Skeletal muscle tissue (tissue), 4 donors: ENCODE measurements around the gene OTUD4. TPM values are rescaled to one million over a fixed set of nuclear protein-coding genes. Genes with fewer than 3 reads are reported as not detected.
"Not testable (repeated sequence)": the region's sequence is repeated elsewhere in the genome, so short reads cannot be mapped to it uniquely, and the experiment has no call there.

Experiments
- H3K27ac ChIP-seq: one replicate; pipeline ENCODE4 v1.7.0; 2013; ENCODE audit warnings: mild to moderate bottlenecking, low read depth, low read length, inconsistent platforms
- H3K27me3 ChIP-seq, 3 donors: one replicate each; pipeline ENCODE4 v1.7.0; 2013; ENCODE audit warnings: low read length in 3 of 3; ENCODE audit not compliant: control insufficient read depth in 3 of 3, insufficient read depth in 3 of 3
- H3K36me3 ChIP-seq, 3 donors: one replicate each; pipeline ENCODE4 v1.7.0; 2013; ENCODE audit warnings: low read length in 3 of 3; ENCODE audit not compliant: control insufficient read depth in 3 of 3, insufficient read depth in 3 of 3
- H3K4me1 ChIP-seq, 3 donors: one replicate each; pipeline ENCODE4 v1.7.0; 2013; ENCODE audit warnings: low read length in 3 of 3, mild to moderate bottlenecking in 3 of 3; ENCODE audit not compliant: control insufficient read depth in 3 of 3, insufficient read depth in 3 of 3
- H3K4me3 ChIP-seq, 3 donors: one replicate each; pipeline ENCODE4 v1.7.0; 2013; ENCODE audit warnings: low read length in 3 of 3
- H3K9ac ChIP-seq, 3 donors: one replicate each; pipeline ENCODE4 v1.7.0; 2013; ENCODE audit warnings: low read length in 3 of 3, mild to moderate bottlenecking in 3 of 3, moderate library complexity in 2 of 3, low read depth in 1 of 3
- H3K9me3 ChIP-seq, 3 donors: one replicate each; pipeline ENCODE4 v1.7.0; 2013; ENCODE audit warnings: low read length in 3 of 3; ENCODE audit not compliant: control insufficient read depth in 3 of 3
- total RNA-seq: library from RNA; depleted of rRNA; stranded (reverse); fragments of >200 nt; gene quantifications from one replicate; pipeline ENCODE4 v1.2.3, GENCODE V29; 2014
- donor health status: Osteomylitis.

Gene OTUD4
- total RNA-seq, 1 donor from 2014 or later = 74.6 TPM

- no peaks in the 10 kb centered on the region for H3K9me3 ChIP-seq
- H3K4me3 ChIP-seq = peak overlapping the region; percentile 79 to 83 (median 80)
- no peaks in the 10 kb centered on the region for H3K27me3 ChIP-seq
- H3K36me3 ChIP-seq = no peaks in the 10 kb centered on the region
- H3K4me1 ChIP-seq = peaks cover 12 to 30% (median 19%) of the 10 kb centered on the region in 3 donors
- H3K27ac ChIP-seq = peak overlapping the region; percentile 94
- peak overlapping the region; percentile 76 to 84 (median 81) for H3K9ac ChIP-seq
Observed at GRCh38 chr4:145181091-145181501, 707 bp upstream of the OTUD4 start.

GRCh38 chr4:145179861-145180297 lies 510 bp downstream of the OTUD4 start:
- H3K36me3 ChIP-seq, H3K9me3 ChIP-seq, H3K27me3 ChIP-seq: not testable (repeated sequence)
- Histone ChIP-seq H3K9ac (peak overlapping the region; percentile 81 to 92 (median 83)), H3K4me1 (peaks cover 15 to 37% (median 25%) of the 10 kb centered on the region in 3 donors), H3K27ac (peak overlapping the region; percentile 94), H3K4me3 (peak overlapping the region; percentile 68 to 87 (median 74))

GRCh38 chr4:145179281-145179860 lies 1.0 kb downstream of the OTUD4 start:
- Histone ChIP-seq H3K4me1 (peaks cover 15 to 37% (median 25%) of the 10 kb centered on the region in 3 donors), H3K27me3 (no peaks in the 10 kb centered on the region), H3K9ac (peak overlapping the region; percentile 81 to 91 (median 91)), H3K9me3 (no peaks in the 10 kb centered on the region), H3K4me3 (peak overlapping the region; percentile 74 to 87 (median 83)), H3K27ac (peak overlapping the region; percentile 94), H3K36me3 (no peaks in the 10 kb centered on the region)

GRCh38 chr4:145178740-145179280 lies 1.6 kb downstream of the OTUD4 start:
- Histone ChIP-seq H3K9ac (peak overlapping the region; percentile 81 to 91 (median 91)), H3K27me3 (no peaks in the 10 kb centered on the region), H3K36me3 (peaks cover 3 to 5% (median 4%) of the 10 kb centered on the region in 3 donors), H3K9me3 (no peaks in the 10 kb centered on the region), H3K27ac (peak overlapping the region; percentile 94), H3K4me1 (peaks cover 15 to 37% (median 28%) of the 10 kb centered on the region in 3 donors), H3K4me3 (peak overlapping the region; percentile 74 to 87 (median 83))

GRCh38 chr4:145177906-145178538 lies 2.4 kb downstream of the OTUD4 start:
- Histone ChIP-seq H3K9me3 (no peaks in the 10 kb centered on the region), H3K36me3 (peaks cover 4 to 6% (median 5%) of the 10 kb centered on the region in 3 donors), H3K9ac (peak overlapping the region; percentile 81 to 91 (median 91))

GRCh38 chr4:145177511-145177905 lies 2.9 kb downstream of the OTUD4 start:
- peak overlapping the region; percentile 74 to 87 (median 83) for H3K4me3 ChIP-seq
- peak overlapping the region; percentile 94 for H3K27ac ChIP-seq
- no peaks in the 10 kb centered on the region for H3K9me3 ChIP-seq
- no peaks in the 10 kb centered on the region for H3K27me3 ChIP-seq
- peaks cover 4 to 6% (median 5%) of the 10 kb centered on the region in 3 donors for H3K36me3 ChIP-seq
- peaks cover 12 to 35% (median 23%) of the 10 kb centered on the region in 3 donors for H3K4me1 ChIP-seq
- H3K9ac ChIP-seq = peak overlapping the region; percentile 81 to 91 (median 91)

More at GRCh38 chr4:145177906-145178538, 2.4 kb downstream of the OTUD4 start:
- Histone ChIP-seq H3K4me3 (peak overlapping the region; percentile 74 to 87 (median 83)), H3K4me1 (peaks cover 15 to 35% (median 25%) of the 10 kb centered on the region in 3 donors), H3K27me3 (no peaks in the 10 kb centered on the region), H3K27ac (peak overlapping the region; percentile 94)

- peak overlapping the region; percentile 74 to 87 (median 83) for H3K4me3 ChIP-seq
- no peaks in the 10 kb centered on the region for H3K9me3 ChIP-seq
- peaks cover 14 to 40% (median 26%) of the 10 kb centered on the region in 3 donors for H3K4me1 ChIP-seq
- no peaks in the 10 kb centered on the region for H3K27me3 ChIP-seq
- peaks cover 5 to 6% (median 6%) of the 10 kb centered on the region in 3 donors for H3K36me3 ChIP-seq
- H3K9ac ChIP-seq = peak overlapping the region; percentile 81 to 91 (median 91)
- peak overlapping the region; percentile 94 for H3K27ac ChIP-seq
Observed at GRCh38 chr4:145176641-145177432, 3.6 kb downstream of the OTUD4 start.

GRCh38 chr4:145171911-145172310 lies 8.5 kb downstream of the OTUD4 start:
- H3K36me3 ChIP-seq = peaks cover 12 to 19% (median 15%) of the 10 kb centered on the region in 3 donors
- no peaks in the 10 kb centered on the region for H3K27me3 ChIP-seq
- H3K9ac ChIP-seq = no peak overlapping the region
- no peak overlapping the region for H3K4me3 ChIP-seq
- H3K9me3 ChIP-seq = no peaks in the 10 kb centered on the region
- no peak overlapping the region for H3K27ac ChIP-seq
- peaks cover 11 to 28% (median 16%) of the 10 kb centered on the region in 3 donors for H3K4me1 ChIP-seq

GRCh38 chr4:145170223-145170622 lies 10.2 kb downstream of the OTUD4 start:
- Histone ChIP-seq H3K36me3 (peaks cover 14 to 23% (median 20%) of the 10 kb centered on the region in 3 donors), H3K9ac (no peak overlapping the region), H3K4me1 (peaks cover 3 to 15% (median 7%) of the 10 kb centered on the region in 3 donors), H3K27me3 (no peaks in the 10 kb centered on the region), H3K27ac (no peak overlapping the region), H3K4me3 (no peak overlapping the region), H3K9me3 (no peaks in the 10 kb centered on the region)
